T-helper 17 cell (primary cell): ENCODE measurements around the gene MXRA7. TPM values are rescaled to one million over a fixed set of nuclear protein-coding genes. Genes with fewer than 3 reads are reported as not detected.

ENCODE experiments used
- ATAC-seq: fragments of 150-1000 bp; cut with Tn5 transposase; 2 replicates; pipeline ENCODE4 v1.10.0; 2021; ENCODE audit warnings: mild to moderate bottlenecking, moderate library complexity
- DNase-seq, 3 donors: peaks; one replicate each; pipeline versions ENCODE4 v3.0.0 to v3.0.0-alpha.2; 2020 to 2021
- H3K9me3 ChIP-seq: one replicate; pipeline ENCODE4 v1.7.0; 2013; ENCODE audit warnings: low read length, mild to moderate bottlenecking; ENCODE audit not compliant: control insufficient read depth, poor library complexity, severe bottlenecking
- H3K27ac Mint-ChIP-seq: one replicate; pipeline ENCODE4 v1.8.0; 2022; ENCODE audit warnings: mild to moderate bottlenecking, moderate library complexity, mixed read lengths
- H3K27me3 Mint-ChIP-seq: one replicate; pipeline ENCODE4 v1.8.0; 2022; ENCODE audit warnings: mixed read lengths
- H3K36me3 Mint-ChIP-seq: one replicate; pipeline ENCODE4 v1.8.0; 2022; ENCODE audit warnings: low read depth, mixed read lengths
- H3K4me1 Mint-ChIP-seq: one replicate; pipeline ENCODE4 v1.8.0; 2022; ENCODE audit warnings: mild to moderate bottlenecking, mixed read lengths
- H3K4me3 Mint-ChIP-seq: one replicate; pipeline ENCODE4 v1.8.0; 2022; ENCODE audit warnings: mild to moderate bottlenecking, moderate library complexity, mixed read lengths
- total RNA-seq, 4 donors: library from RNA in 2 of 4; stranded (reverse) in 2 of 4; gene quantifications; one replicate each; pipeline ENCODE4 v1.2.3 and lab custom pipeline; 2022 to 2026

MXRA7 gene
- total RNA-seq, 2 donors from 2014 or later, result 5.7 to 8.0 TPM

DNA sequence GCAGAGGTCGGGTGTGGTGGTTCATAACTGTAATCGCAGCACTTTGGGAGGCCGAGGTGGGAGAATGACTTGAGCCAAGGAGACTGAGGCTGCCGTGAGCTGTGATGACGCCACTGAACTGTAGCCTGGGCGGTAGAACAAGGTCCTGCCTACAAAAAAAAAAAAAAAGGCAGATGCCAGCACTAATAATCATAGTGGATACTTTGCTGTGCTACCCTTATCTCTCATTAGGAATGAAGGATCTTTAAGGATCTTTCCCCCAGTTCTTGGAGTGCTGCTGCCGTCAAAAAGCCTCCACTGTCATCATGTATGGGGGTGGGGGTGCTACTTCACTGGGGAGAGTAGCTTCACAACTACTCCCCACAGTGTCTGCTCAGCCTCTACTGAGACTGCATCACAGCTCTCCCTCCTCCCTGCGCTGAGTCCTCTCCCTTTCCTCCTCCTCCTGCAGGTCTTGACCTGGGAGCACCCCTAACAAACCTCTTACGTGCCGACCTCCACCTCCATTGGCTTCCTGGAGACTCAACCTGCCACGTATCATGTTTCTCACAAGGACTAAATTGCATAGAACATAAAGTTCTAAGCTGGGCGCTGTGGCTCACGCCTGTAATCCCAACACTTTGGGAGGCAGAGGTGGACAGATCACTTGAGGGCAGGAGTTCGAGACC, 42.8 kb downstream of the MXRA7 start:
- Mint-ChIP-seq H3K4me1 (peaks cover 13% of the 10 kb centered on the region), H3K4me3 (no peak overlapping the region), H3K36me3 (no peaks in the 10 kb centered on the region), H3K27ac (no peak overlapping the region), H3K27me3 (peaks cover 4% of the 10 kb centered on the region)
- ATAC-seq, result no peak
- no peak for DNase-seq
- no peaks in the 10 kb centered on the region for H3K9me3 ChIP-seq

DNA sequence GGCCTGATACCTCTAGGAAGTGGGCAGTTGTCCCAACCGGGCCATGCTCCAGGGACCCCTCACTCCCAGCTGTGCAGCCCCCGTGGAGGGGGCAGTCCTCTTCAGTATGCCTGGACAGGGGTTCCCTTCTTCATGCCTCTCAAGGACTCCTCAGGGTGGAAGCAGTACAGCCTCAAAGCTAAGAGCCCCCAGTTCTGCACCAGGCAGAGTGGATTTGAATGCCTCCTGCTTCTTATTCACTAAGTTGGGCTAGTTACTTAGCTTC, 43.3 kb downstream of the MXRA7 start:
- H3K4me1 Mint-ChIP-seq, result peaks cover 10% of the 10 kb centered on the region
- H3K4me3 Mint-ChIP-seq, result no peak overlapping the region
- H3K27me3 Mint-ChIP-seq, result peaks cover 4% of the 10 kb centered on the region
- no peak for ATAC-seq
- H3K9me3 ChIP-seq, result no peaks in the 10 kb centered on the region
- H3K27ac Mint-ChIP-seq, result no peak overlapping the region
- no peaks in the 10 kb centered on the region for H3K36me3 Mint-ChIP-seq
- no peak for DNase-seq

DNA sequence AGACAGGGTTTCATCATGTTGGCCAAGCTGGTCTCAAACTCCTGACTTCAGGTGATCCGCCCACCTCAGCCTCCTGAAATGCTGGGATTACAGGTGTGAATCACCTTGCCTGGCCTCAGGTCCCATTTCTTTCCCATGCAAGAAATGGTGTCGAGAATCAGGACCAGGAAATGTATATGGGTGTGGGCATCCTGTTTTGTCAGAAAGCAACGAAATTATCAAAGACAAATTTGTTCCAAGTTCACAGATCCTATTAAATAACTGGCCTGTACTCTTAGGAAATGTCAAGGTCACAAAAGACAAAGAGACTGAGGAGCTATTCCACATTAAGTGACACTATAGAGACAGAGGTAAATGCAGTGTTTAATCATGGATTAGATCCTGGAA, 50.1 kb downstream of the MXRA7 start:
- ATAC-seq (no peak), DNase-seq (no peak)
- peaks cover 31% of the 10 kb centered on the region for H3K4me1 Mint-ChIP-seq
- peak overlapping the region; percentile 68 for H3K4me3 Mint-ChIP-seq
- H3K9me3 ChIP-seq, result no peaks in the 10 kb centered on the region
- no peaks in the 10 kb centered on the region for H3K27me3 Mint-ChIP-seq
- peak overlapping the region; percentile 85 for H3K27ac Mint-ChIP-seq
- H3K36me3 Mint-ChIP-seq, result no peaks in the 10 kb centered on the region

DNA sequence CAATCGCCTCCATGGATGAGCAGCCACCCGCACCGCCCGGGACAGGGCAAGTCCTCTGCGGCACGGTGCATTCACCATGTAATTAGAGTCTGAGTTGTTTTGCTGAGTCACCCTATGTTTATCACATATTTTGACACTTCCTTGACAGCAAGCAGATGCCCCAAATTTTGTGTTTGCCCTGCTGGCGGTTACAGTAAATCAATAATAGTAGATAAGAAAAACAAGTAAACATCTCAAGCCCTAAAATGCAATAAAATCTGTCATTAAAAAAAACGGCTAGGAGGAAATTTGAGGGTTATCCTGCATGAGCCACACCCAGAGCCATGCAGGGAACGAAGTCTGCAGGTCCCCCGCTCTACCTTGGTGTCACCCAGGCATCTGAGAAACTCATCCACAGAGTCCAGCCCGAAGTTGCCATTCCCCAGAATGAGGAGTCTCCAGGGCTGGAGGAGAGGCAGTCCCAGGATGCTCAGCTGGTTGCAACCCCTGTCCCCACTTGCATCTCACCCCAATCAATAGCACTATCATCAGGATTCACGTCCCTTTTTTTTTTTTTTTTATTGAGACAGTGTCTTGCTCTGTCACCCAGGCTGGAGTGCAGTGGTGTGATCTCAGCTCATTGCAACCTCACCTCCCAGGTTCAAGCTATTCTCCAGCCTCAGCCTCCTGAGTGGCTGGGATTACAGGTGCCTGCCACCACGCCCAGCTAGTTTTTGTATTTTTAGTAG, 50.7 kb downstream of the MXRA7 start:
- ATAC-seq, result peak; percentile 92
- no peaks in the 10 kb centered on the region for H3K27me3 Mint-ChIP-seq
- no peaks in the 10 kb centered on the region for H3K36me3 Mint-ChIP-seq
- peak overlapping the region; percentile 68 for H3K4me3 Mint-ChIP-seq
- H3K27ac Mint-ChIP-seq, result peak overlapping the region; percentile 85
- DNase-seq, result peak in 1 of 3 donors; percentile 17
- peaks cover 31% of the 10 kb centered on the region for H3K4me1 Mint-ChIP-seq
- H3K9me3 ChIP-seq, result no peaks in the 10 kb centered on the region

DNA sequence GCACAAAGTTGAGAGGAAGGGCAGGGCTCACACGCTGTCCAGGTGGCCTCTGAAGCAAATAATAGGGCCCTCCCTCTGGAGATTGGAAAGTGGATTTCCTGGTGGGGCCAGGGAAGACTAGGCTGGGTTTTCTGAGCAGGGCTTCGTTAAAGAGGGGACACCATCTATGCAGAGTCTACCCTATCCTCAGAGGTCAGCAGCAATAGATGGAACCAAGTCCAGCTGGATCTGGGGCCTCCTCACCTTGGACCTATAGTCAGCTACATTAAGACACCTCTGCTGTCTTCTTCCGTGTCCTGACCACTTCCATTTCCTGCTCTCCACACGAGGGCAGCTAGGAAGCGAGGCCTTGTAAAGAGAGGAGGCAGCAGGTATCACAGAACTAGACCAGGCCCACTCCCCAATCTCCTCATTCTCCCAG, 52.5 kb downstream of the MXRA7 start:
- Mint-ChIP-seq H3K4me1 (peaks cover 31% of the 10 kb centered on the region), H3K4me3 (peak overlapping the region; percentile 64), H3K27ac (peak overlapping the region; percentile 81), H3K27me3 (no peaks in the 10 kb centered on the region), H3K36me3 (no peaks in the 10 kb centered on the region)
- ATAC-seq (no peak), DNase-seq (no peak)
- H3K9me3 ChIP-seq, result no peaks in the 10 kb centered on the region

DNA sequence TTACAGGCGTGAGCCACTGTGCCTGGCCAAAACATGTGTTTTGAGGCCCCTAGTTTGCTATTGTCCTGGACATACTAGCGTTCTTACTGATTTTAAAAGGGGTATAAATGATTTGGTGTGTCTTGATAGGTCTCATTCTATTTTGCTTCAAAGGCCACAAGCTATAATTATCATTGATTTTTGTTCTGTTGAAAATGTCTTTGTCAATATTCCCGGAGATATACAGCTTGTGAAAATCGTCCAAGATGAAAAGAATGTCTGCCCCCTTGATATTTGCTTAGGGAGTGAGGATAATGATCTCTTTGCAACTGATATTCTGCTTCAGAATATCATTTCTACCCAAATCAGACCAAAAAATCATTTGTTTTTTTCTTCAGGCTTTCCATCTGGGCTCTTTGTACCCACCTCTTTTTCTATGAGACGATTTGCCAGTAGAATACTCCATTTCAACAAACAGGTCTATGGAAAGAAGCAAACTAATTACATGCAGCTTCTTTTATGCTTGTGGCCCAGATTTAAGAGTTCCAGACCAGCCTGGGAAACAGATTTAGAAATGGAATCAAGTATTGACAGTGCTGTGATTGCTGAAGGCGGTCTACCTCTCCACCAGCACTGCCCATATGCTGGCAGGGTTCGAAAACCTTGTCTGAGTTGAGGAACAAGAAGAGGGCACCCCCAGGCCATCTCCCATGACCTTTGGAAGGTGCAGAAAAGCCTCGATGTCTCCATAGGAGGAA, 53.1 kb downstream of the MXRA7 start:
- no peaks in the 10 kb centered on the region for H3K27me3 Mint-ChIP-seq
- ATAC-seq (no peak), DNase-seq (no peak)
- H3K4me3 Mint-ChIP-seq, result peak overlapping the region; percentile 64
- H3K9me3 ChIP-seq, result no peaks in the 10 kb centered on the region
- no peaks in the 10 kb centered on the region for H3K36me3 Mint-ChIP-seq
- H3K27ac Mint-ChIP-seq, result peak overlapping the region; percentile 81
- H3K4me1 Mint-ChIP-seq, result peaks cover 31% of the 10 kb centered on the region

DNA sequence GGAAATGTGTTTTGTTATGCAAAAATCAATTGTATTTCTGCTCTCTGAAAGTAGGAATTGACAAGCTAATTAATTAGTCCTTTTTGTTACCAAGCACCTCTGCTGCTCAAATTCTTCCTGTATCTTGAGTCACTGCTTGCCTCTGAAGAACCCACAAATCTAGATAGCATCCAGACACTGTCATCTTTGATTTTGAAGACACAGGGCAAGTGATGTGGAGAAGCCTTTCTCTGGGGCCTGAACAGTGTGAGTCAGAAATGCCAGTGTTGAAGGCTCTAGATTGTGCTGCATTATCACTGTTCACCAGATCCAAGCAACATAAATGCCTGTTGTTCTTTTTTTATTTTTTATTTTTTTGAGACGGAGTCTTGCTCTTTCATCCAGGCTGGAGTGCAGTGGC, 56.4 kb downstream of the MXRA7 start:
- Mint-ChIP-seq H3K27ac (no peak overlapping the region), H3K4me1 (peaks cover 21% of the 10 kb centered on the region), H3K36me3 (peaks cover 3% of the 10 kb centered on the region), H3K27me3 (peaks cover 13% of the 10 kb centered on the region), H3K4me3 (no peak overlapping the region)
- no peak for ATAC-seq
- no peaks in the 10 kb centered on the region for H3K9me3 ChIP-seq
- DNase-seq, result no peak

DNA sequence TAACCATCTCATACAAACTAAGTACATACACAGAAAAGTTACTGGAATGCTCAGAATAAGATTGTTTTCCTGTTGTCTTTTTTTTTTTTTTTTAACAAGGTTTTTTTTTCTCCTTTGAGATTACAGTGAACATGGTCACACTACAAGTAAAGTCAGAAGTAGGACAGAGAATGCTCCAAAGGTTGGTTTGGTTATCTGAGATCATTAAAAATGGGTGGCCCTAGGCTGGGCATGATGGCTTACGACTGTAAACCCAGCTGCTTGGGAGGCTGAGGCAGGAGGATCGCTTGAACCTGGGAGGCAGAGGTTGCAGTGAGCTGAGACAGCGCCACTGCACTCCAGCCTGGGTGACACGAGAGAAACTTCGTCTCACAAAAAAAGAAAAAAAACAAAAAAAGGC, 60.3 kb downstream of the MXRA7 start:
- no peak overlapping the region for H3K27ac Mint-ChIP-seq
- H3K4me1 Mint-ChIP-seq, result peaks cover 11% of the 10 kb centered on the region
- H3K27me3 Mint-ChIP-seq, result peaks cover 13% of the 10 kb centered on the region
- ATAC-seq, result no peak
- no peak overlapping the region for H3K4me3 Mint-ChIP-seq
- DNase-seq, result no peak
- H3K9me3 ChIP-seq, result no peaks in the 10 kb centered on the region
- peaks cover 3% of the 10 kb centered on the region for H3K36me3 Mint-ChIP-seq

DNA sequence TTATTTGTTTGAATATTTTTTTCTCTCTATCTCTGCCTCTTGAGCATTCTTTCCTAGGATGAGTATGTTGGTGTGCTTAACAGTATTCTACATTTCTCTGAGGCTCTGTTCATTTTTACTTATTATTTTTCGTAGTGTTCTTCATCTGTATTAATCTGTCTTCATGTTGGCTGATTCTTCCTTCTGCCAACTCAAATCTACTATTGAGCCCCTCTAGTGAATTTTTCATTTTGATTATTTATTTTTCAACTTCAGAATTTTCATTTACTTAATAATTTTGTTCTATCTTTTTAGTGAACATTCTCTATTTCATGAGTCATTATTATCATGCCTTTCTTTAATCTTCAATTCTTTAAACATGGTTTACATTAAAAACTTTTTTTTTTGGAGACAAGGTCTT, 64.1 kb downstream of the MXRA7 start:
- Mint-ChIP-seq H3K27ac (no peak overlapping the region), H3K4me3 (no peak overlapping the region), H3K36me3 (peaks cover 4% of the 10 kb centered on the region), H3K4me1 (peaks cover 21% of the 10 kb centered on the region), H3K27me3 (peaks cover 12% of the 10 kb centered on the region)
- ATAC-seq, result no peak
- no peak for DNase-seq
- H3K9me3 ChIP-seq, result no peaks in the 10 kb centered on the region

DNA sequence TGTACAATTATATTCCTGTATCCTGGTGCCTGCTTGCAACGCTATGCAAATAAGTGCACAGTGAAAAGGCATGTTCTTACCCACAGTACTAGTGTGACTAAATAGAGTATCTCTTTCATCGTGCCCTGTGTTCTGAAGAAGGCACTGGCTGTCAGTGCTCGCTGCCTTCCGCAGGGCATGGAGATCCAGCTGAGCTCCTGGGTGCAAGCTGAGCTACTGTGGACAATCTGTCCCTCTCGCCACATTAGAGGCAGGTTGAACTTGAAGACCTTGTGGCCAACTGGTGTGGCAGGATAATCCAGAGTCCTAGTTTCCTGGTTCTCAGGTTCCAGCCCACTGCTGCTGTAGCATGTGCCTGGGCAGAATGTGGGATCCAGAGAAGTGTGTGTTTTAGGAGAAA, 65.3 kb downstream of the MXRA7 start:
- peaks cover 16% of the 10 kb centered on the region for H3K4me1 Mint-ChIP-seq
- no peak for DNase-seq
- no peak overlapping the region for H3K4me3 Mint-ChIP-seq
- H3K27me3 Mint-ChIP-seq, result peaks cover 5% of the 10 kb centered on the region
- no peak for ATAC-seq
- no peak overlapping the region for H3K27ac Mint-ChIP-seq
- H3K36me3 Mint-ChIP-seq, result peaks cover 2% of the 10 kb centered on the region
- no peaks in the 10 kb centered on the region for H3K9me3 ChIP-seq

DNA sequence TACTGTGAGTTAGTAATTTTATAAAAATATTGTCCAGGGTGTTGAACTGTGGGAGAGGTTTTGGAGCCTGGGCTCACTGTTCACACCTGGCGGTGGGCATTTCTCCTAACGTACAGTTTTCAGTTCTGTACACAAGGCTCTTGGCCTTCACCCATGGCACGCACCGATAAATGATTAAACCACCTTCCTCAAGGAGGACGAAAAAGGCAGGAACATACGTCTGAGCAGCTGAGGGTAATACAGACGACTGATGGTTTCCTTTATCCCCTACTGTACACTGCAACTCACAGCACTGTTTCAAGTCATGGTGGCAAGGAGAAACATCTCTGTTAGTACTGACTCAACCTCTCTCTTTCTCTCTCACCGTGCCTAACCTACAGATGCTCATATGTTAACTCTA, 65.8 kb downstream of the MXRA7 start:
- no peaks in the 10 kb centered on the region for H3K9me3 ChIP-seq
- no peak for DNase-seq
- Mint-ChIP-seq H3K36me3 (peaks cover 2% of the 10 kb centered on the region), H3K4me1 (peaks cover 16% of the 10 kb centered on the region), H3K27ac (no peak overlapping the region), H3K4me3 (no peak overlapping the region), H3K27me3 (peaks cover 5% of the 10 kb centered on the region)
- ATAC-seq, result no peak

DNA sequence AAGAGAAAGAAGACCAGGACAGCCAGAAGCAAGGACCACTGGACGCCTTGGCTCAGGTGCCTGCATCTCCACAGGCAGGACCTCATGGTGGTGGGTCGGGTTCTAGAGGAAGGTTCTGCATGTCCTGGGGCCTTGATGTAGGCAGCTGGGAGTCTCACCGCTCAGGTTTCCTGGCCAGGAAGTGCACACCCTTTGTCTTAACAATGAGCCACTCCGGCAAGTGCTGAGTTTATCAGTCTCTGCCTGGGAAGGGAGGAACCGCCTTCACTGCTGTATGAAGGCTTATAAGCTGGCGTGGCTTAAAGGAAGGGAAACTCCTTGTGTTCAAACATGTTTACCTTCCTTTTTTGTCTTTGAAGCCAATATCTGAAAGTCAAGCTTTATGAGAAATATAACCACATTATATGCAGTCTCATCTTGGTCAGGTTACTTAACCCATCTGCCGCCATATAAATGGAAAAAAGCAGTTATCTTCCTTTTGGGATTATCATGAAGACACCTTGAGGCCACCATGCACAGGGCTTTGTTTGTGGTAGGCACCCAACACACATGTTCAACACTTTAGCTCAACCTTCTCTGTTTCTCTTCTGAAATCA, 67.1 kb downstream of the MXRA7 start, which contains the start of gene ST6GALNAC1:
Gene ST6GALNAC1, minus strand, starts transcription at position 205 of the 596 bp plus-strand sequence. Its CDS starts 119 bp downstream, at position 86.
- peaks cover 13% of the 10 kb centered on the region for H3K4me1 Mint-ChIP-seq
- peak within 1 kb of the TSS; percentile 29 for H3K27ac Mint-ChIP-seq
- H3K9me3 ChIP-seq, result no peaks in the 10 kb centered on the region
- peaks cover 11% of the 10 kb centered on the region for H3K27me3 Mint-ChIP-seq
- peak within 1 kb of the TSS; percentile 80 for H3K4me3 Mint-ChIP-seq
- DNase-seq (no peak), ATAC-seq (peak; percentile 86)
- H3K36me3 Mint-ChIP-seq, result peaks cover 2% of the 10 kb centered on the region

DNA sequence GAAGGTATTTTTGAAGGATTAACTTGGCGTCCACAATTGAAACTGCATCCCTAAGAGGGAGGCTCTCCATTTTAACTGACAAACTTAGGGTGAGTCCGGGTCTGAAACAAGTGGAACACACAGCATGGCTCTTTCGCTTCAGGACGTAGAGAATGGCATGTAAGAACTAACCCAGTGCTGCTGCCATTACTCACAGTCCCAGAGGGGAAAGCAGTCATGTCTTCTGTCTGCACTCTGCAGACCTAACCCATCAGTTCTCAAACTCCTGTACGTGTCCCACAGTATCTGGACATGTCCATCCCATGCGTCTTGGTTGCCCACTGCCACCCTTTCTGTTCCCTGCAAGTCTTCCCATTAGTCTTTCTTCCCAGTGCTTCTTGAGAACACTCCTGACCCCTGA, 67.8 kb downstream of the MXRA7 start:
- H3K9me3 ChIP-seq, result no peaks in the 10 kb centered on the region
- DNase-seq, result no peak
- ATAC-seq, result no peak
- peaks cover 11% of the 10 kb centered on the region for H3K27me3 Mint-ChIP-seq
- peak overlapping the region; percentile 80 for H3K4me3 Mint-ChIP-seq
- peak overlapping the region; percentile 29 for H3K27ac Mint-ChIP-seq
- peaks cover 13% of the 10 kb centered on the region for H3K4me1 Mint-ChIP-seq
- H3K36me3 Mint-ChIP-seq, result peaks cover 2% of the 10 kb centered on the region
